KOPT-K1 (cell line): ENCODE results near the gene ETV7.

ENCODE experiments used
- H3K27ac ChIP-seq: fragments of 200-600 bp; sonication (generic); 2 replicates; pipeline ENCODE4 v1.5.1; 2016; ENCODE audit warnings: antibody characterized with exemption, mild to moderate bottlenecking, low read depth, low read length; ENCODE audit not compliant: poor library complexity, severe bottlenecking
- H3K36me3 ChIP-seq: fragments of 200-600 bp; sonication (generic); 2 replicates; pipeline ENCODE4 v1.5.1; 2017; ENCODE audit warnings: antibody characterized with exemption, mild to moderate bottlenecking, low read length, moderate library complexity; ENCODE audit not compliant: insufficient read depth
- H3K9me3 ChIP-seq: fragments of 200-600 bp; sonication (generic); 2 replicates; pipeline ENCODE4 v1.5.1; 2017; ENCODE audit warnings: antibody characterized with exemption, low read length, mild to moderate bottlenecking; ENCODE audit not compliant: insufficient read depth, poor library complexity, severe bottlenecking

ETV7 gene

DNA sequence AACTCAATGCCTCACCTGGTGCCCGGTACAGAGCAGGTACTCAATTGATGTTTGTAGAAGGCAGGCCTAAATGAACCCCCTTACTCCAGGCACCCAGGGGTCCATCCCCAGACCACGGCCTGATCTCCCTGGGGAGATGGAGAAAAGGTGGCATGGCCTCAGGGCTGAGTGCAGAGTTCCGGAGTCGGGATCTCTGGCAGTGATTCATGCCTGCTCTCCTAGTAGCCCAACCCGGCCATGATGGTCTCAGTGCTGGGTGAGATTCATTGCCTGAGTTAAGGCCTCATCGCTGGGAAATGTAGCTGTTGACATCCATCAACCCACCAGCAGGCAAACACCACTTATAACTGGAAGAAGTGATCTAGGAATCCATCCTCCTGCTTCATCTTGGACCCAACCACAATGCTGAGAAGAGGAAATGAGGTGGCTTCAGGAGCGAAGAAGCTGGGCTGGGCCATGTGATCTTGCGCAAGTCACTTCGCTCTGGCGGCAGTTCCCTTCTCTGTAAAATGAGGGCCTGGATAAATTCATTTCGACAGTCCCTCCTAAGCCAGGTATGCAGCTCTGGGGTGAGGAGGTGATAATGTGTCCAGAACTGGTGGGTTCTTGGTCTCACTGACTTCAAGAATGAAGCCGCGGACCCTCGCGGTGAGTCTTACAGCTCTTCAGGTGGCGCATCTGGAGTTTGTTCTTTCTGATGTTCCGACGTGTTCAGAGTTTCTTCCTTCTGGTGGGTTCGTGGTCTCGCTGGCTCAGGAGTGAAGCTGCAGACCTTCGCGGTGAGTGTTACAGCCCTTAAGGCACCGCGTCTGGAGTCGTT, 24.7 kb downstream of the ETV7 start:
- H3K36me3 ChIP-seq, result no peaks in the 10 kb centered on the region
- no peaks in the 10 kb centered on the region for H3K9me3 ChIP-seq
- no peak overlapping the region for H3K27ac ChIP-seq

GRCh38 chr6:36361071-36361470, 26.4 kb downstream of the ETV7 start:
- Histone ChIP-seq H3K9me3 (no peaks in the 10 kb centered on the region), H3K36me3 (no peaks in the 10 kb centered on the region), H3K27ac (no peak overlapping the region)

DNA sequence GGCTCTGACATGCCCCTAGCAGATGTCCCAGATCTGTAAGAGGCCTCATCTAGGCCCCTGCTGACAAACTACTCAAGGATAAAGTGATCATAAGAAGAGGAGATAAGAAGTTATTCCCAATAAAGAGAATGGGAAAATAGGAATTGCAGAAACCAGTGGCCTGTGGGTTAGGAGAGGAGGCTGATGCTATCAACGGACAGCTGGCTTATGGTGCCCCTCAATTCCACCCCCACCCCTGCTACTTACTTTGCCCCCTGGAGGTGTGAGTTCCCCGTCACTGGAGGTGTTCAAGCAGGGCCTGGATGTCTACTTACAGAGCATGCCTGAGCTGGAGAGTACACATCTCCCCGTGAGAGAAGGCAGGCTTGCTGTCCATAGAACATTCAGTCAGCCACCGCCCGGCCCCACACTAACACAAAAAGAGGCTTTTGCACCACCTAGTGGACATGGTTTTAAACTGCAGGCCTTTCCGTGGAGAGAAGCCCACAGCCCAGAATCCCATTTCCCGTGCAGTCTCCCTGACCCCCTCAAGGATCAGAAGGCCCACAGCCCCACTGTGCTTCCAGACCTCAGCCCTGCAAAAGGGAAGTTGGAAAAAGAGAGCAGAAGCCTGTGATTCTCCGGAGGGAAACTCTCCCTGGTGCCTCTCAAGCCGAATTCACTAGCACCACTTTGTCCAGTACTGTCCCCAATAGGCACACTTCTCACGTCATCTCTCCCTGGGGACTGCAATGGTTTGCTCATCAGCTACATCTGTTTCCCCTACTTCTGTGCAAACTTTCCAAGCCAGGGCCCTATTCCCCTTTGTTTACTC, 27.0 kb downstream of the ETV7 start:
- no peak overlapping the region for H3K27ac ChIP-seq
- H3K9me3 ChIP-seq, result no peaks in the 10 kb centered on the region
- no peaks in the 10 kb centered on the region for H3K36me3 ChIP-seq

- no peaks in the 10 kb centered on the region for H3K9me3 ChIP-seq
- no peaks in the 10 kb centered on the region for H3K36me3 ChIP-seq
- H3K27ac ChIP-seq, result no peak overlapping the region
Observed at GRCh38 chr6:36358226-36358915, 29.1 kb downstream of the ETV7 start.

GRCh38 chr6:36357872-36358225, 29.6 kb downstream of the ETV7 start:
- H3K27ac ChIP-seq, result no peak overlapping the region
- no peaks in the 10 kb centered on the region for H3K36me3 ChIP-seq
- H3K9me3 ChIP-seq, result no peaks in the 10 kb centered on the region

DNA sequence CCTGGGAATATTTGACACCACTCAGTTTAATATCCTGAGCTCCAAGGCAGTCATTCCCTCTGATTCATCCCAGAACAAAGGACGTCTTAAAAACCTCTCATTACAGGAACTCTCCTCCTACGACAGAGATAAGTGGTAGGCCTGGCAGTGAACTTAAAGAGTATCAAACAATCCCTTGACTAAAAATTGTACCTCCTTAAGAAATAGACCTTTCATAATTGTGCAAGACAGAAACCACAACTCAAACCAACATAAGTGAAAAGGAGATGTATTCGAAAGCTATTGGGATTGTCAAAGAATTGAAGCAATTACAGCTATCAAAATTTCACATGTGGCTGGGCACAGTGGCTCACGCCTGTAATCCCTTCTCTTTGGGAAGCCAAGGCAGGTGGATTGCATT, 31.6 kb downstream of the ETV7 start:
- Histone ChIP-seq H3K27ac (no peak overlapping the region), H3K9me3 (no peaks in the 10 kb centered on the region), H3K36me3 (no peaks in the 10 kb centered on the region)

DNA sequence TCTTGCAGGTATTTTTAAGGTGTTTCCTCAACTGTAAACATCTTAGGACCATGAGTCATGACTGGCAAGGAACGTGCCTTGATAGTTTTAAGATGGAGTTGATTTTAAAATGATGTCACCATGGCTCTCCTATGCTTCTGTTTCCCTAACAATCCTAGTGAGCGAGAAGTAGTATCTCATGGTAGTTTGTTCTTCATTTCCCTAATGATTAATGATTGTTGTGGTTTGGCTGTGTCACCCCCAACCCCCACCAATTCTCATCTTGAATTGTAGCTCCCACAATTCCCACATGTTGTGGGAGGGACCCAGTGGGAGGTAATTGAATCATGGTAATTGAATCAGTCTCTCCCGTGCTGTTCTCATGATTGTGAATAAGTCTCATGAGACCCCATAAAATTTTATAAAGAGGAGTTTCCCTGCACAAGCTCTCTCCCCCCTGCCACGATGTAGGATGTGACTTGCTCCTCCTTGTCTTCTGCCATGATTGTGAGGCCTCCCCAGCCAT, 34.0 kb downstream of the ETV7 start:
- no peaks in the 10 kb centered on the region for H3K9me3 ChIP-seq
- no peaks in the 10 kb centered on the region for H3K36me3 ChIP-seq
- no peak overlapping the region for H3K27ac ChIP-seq

DNA sequence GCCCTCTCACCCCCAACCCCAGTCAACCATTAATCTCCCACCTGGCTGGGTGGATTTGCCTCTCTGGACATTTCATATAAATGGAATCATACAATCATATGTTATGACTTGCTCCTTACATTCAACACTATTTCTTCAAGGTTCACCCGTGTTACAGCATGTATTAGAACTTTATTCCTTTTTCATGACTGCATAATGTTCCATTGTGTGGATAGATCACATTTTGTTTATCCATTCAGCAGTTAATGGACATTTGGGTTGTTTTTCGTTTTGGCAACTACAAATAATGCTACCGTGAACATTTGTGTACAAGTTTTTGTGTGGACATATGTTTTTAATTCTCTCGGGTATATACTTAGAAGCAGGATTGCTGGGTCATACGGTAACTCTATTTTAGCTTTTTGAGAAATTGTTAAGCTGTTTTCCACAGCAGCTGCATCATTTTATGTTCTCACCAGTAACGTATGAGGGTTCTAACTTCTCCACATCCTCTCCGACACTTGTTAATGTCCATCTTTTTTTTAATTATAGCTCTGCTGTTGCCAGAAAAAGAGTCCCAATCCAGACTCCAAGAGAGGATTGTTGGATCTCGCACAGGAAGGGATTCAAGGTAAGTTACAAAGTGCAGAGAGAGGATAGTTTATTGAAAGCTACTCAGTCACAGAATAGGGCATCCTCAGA, 34.9 kb downstream of the ETV7 start:
- H3K9me3 ChIP-seq, result no peaks in the 10 kb centered on the region
- no peaks in the 10 kb centered on the region for H3K36me3 ChIP-seq
- H3K27ac ChIP-seq, result no peak overlapping the region

GRCh38 chr6:36350681-36351571, 36.5 kb downstream of the ETV7 start:
- no peaks in the 10 kb centered on the region for H3K36me3 ChIP-seq
- H3K27ac ChIP-seq, result no peak overlapping the region
- no peaks in the 10 kb centered on the region for H3K9me3 ChIP-seq

DNA sequence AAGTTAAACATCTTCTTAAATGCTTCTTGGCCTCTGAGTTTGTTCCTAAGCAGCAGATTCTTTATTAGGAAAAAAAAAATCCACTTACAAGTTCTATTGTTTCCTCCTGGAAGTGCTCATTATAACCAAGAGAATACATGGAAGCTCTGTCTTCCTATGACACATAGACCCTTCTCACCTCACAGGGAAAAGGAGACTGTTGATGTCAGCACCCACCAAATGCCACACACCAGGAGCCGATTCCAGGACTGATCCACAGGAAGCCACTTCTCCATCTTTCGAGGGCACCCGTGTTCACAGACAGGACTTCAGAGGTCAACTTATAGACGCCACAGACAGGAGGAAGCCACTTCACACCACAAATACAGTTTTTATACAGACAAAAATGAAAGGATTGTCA, 37.4 kb downstream of the ETV7 start:
- H3K9me3 ChIP-seq, result no peaks in the 10 kb centered on the region
- no peaks in the 10 kb centered on the region for H3K36me3 ChIP-seq
- H3K27ac ChIP-seq, result no peak overlapping the region

DNA sequence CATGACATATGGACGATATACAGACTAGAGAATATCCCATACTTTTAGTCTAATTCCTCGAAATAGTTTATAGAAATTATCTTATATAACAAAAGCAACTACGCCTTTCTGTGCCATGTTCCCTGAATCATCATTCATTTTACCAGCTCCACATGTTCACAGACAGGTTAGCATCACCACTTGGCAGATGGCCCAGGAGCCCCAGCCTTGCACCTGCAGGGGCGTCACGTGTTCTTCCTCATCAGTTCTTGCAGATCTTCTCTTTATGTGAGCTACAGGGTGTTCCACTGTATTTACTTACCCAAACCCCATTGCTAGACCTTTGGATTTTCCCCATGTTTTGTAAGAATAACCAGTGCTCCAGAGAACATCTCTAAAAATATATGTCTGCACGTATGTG, 38.2 kb downstream of the ETV7 start:
- H3K27ac ChIP-seq, result no peak overlapping the region
- no peaks in the 10 kb centered on the region for H3K36me3 ChIP-seq
- no peaks in the 10 kb centered on the region for H3K9me3 ChIP-seq

DNA sequence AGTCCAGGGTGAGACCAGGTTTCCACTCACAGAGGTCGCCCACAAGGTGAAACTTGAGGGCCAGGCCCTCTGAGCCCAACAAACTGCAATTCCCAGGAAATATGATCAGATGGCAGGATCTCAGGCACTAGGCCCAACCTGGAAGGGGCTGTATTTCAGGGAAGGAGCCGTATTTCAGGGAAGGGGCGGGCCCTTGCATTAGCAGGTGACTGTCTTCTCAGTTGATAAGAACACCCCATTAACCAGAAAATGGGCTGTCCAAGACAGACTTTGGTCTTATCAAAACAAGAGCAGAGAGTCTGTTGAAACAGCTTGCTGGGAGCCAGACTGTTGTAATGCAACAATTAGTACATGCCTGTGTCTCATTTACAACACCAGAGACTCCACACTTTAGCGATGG, 39.8 kb downstream of the ETV7 start:
- Histone ChIP-seq H3K36me3 (no peaks in the 10 kb centered on the region), H3K9me3 (no peaks in the 10 kb centered on the region), H3K27ac (no peak overlapping the region)

DNA sequence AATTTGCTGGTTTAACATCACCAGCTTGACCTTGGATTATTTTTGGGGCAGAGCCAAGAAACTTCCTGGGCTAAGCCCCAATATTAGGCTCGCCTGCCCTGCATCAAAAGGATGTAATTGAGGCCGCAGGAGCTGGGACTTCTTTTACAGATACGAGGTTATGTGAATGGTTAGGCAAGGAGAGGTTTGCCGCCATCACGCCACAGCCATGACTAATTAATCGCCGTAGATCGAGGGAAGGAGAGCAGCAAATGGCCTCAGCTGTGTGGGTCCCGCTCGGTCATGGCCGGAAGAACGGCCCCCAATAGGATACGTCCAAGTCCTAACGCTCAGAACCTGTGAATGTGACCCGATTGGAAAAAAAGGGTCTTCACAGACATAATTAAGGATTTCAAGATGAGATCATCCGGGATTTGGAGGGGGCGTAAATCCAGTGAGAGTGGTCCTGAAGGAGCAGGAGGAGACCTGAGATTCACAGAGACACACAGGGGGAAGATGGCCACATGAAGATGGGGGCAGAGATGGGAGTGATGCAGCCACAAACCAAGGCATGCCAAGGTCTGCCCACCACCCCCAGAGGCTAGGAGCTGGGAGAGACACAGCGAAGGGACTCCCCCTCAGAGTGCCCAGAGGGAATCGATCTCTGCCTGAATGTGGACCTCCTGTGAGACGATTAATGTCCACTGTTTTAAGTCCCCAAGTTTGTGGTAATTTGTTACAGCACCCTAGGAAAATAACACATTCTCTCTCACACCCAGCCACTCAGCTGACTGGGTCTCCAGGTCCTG, 40.8 kb downstream of the ETV7 start:
- Histone ChIP-seq H3K36me3 (no peaks in the 10 kb centered on the region), H3K27ac (no peak overlapping the region)

More for the DNA sequence above, 40.8 kb downstream of the ETV7 start:
- H3K9me3 ChIP-seq, result no peaks in the 10 kb centered on the region
